ENCODE data around the gene SIRT1.

Gene SIRT1

GRCh38 chr10:67864607-67865371, 19.7 kb upstream of the SIRT1 start:
- Histone ChIP-seq H2AFZ (ENCODE audit: low read depth, low read length, severe bottlenecking) (no peak overlapping the region), H3K9ac (ENCODE audit: low read length) (no peak overlapping the region), H3K36me3 (ENCODE audit: low read length) (no peaks in the 10 kb centered on the region), H3K4me2 (ENCODE audit: low read depth, low read length, poor library complexity, severe bottlenecking) (no peak overlapping the region), H3K79me2 (ENCODE audit: insufficient read depth, low read length) (no peaks in the 10 kb centered on the region), H3K27ac (ENCODE audit: low read depth, low read length) (no peak overlapping the region), H4K20me1 (ENCODE audit: low read depth, low read length) (no peaks in the 10 kb centered on the region), H3K9me2 (replicated peaks; ENCODE audit: insufficient read depth, low read length) (no peaks in the 10 kb centered on the region), H3F3A (ENCODE audit: insufficient read depth) (no peaks in the 10 kb centered on the region), H3K9me3 (ENCODE audit: insufficient read depth, low read length) (no peaks in the 10 kb centered on the region), H3K4me3 (ENCODE audit: insufficient read depth, low read length, poor library complexity, severe bottlenecking) (no peak overlapping the region), H3K27me3 (ENCODE audit: low read length) (no peaks in the 10 kb centered on the region)
- TF ChIP-seq CTCF (IDR thresholded peaks at IDR 0.05; ENCODE audit: insufficient read depth, low read length, poor library complexity, severe bottlenecking) (no peak), EZH2phosphoT487 (conservative IDR thresholded peaks at IDR 0.05; ENCODE audit: low read length) (no peak)

- H3K9me2 ChIP-seq (replicated peaks; ENCODE audit: insufficient read depth, low read length) = no peaks in the 10 kb centered on the region
- H2AFZ ChIP-seq (ENCODE audit: low read depth, low read length, severe bottlenecking) = no peak overlapping the region
- no peaks in the 10 kb centered on the region for H3K9me3 ChIP-seq (ENCODE audit: insufficient read depth, low read length)
- H4K20me1 ChIP-seq (ENCODE audit: low read depth, low read length) = no peaks in the 10 kb centered on the region
- no peak overlapping the region for H3K9ac ChIP-seq (ENCODE audit: low read length)
- no peak overlapping the region for H3K4me3 ChIP-seq (ENCODE audit: insufficient read depth, low read length, poor library complexity, severe bottlenecking)
- H3F3A ChIP-seq (ENCODE audit: insufficient read depth) = no peaks in the 10 kb centered on the region
- no peaks in the 10 kb centered on the region for H3K79me2 ChIP-seq (ENCODE audit: insufficient read depth, low read length)
- H3K36me3 ChIP-seq (ENCODE audit: low read length) = no peaks in the 10 kb centered on the region
- H3K27ac ChIP-seq (ENCODE audit: low read depth, low read length) = no peak overlapping the region
- TF ChIP-seq CTCF (IDR thresholded peaks at IDR 0.05; ENCODE audit: insufficient read depth, low read length, poor library complexity, severe bottlenecking) = no peak
- no peak for TF ChIP-seq EZH2phosphoT487 (conservative IDR thresholded peaks at IDR 0.05; ENCODE audit: low read length)
- H3K27me3 ChIP-seq (ENCODE audit: low read length) = no peaks in the 10 kb centered on the region
- no peak overlapping the region for H3K4me2 ChIP-seq (ENCODE audit: low read depth, low read length, poor library complexity, severe bottlenecking)
Measured at GRCh38 chr10:67868132-67868531, 16.3 kb upstream of the SIRT1 start.

- H3K36me3 ChIP-seq (ENCODE audit: low read length) = no peaks in the 10 kb centered on the region
- no peak overlapping the region for H2AFZ ChIP-seq (ENCODE audit: low read depth, low read length, severe bottlenecking)
- H3K9me3 ChIP-seq (ENCODE audit: insufficient read depth, low read length) = no peaks in the 10 kb centered on the region
- H3F3A ChIP-seq (ENCODE audit: insufficient read depth) = no peaks in the 10 kb centered on the region
- H3K27me3 ChIP-seq (ENCODE audit: low read length) = no peaks in the 10 kb centered on the region
- no peaks in the 10 kb centered on the region for H4K20me1 ChIP-seq (ENCODE audit: low read depth, low read length)
- H3K27ac ChIP-seq (ENCODE audit: low read depth, low read length) = no peak overlapping the region
- no peak overlapping the region for H3K9ac ChIP-seq (ENCODE audit: low read length)
- TF ChIP-seq EZH2phosphoT487 (conservative IDR thresholded peaks at IDR 0.05; ENCODE audit: low read length) (no peak), CTCF (IDR thresholded peaks at IDR 0.05; ENCODE audit: insufficient read depth, low read length, poor library complexity, severe bottlenecking) (no peak)
- no peaks in the 10 kb centered on the region for H3K9me2 ChIP-seq (replicated peaks; ENCODE audit: insufficient read depth, low read length)
- H3K4me3 ChIP-seq (ENCODE audit: insufficient read depth, low read length, poor library complexity, severe bottlenecking) = no peak overlapping the region
- no peak overlapping the region for H3K4me2 ChIP-seq (ENCODE audit: low read depth, low read length, poor library complexity, severe bottlenecking)
- H3K79me2 ChIP-seq (ENCODE audit: insufficient read depth, low read length) = no peaks in the 10 kb centered on the region
Measured at GRCh38 chr10:67869996-67870395, 14.5 kb upstream of the SIRT1 start.

Data from SU-DHL-6 (cell line).